Neural cell (in vitro differentiated cells): Measurements from ENCODE around the gene PTCD1. TPM values are rescaled to one million over a fixed set of nuclear protein-coding genes. Genes with fewer than 3 reads are reported as not detected.

Experiments
- H2AFZ ChIP-seq: fragments of 200-600, 300-800 bp; sonication (generic), shearing (Covaris generic); 2 replicates; pipeline ENCODE4 v1.6.0; 2014; ENCODE audit warnings: low read depth, mild to moderate bottlenecking, antibody characterized with exemption, low read length, moderate library complexity
- H3F3A ChIP-seq: fragments of 200-600 bp; shearing (Covaris generic); 2 replicates; pipeline ENCODE4 v1.6.1; 2016; ENCODE audit warnings: mild to moderate bottlenecking, moderate library complexity, mixed read lengths, antibody characterized with exemption, low read length; ENCODE audit not compliant: insufficient read depth, poor library complexity, severe bottlenecking
- H3K27ac ChIP-seq: fragments of 200-600, 300-800 bp; sonication (generic), shearing (Covaris generic); 2 replicates; pipeline ENCODE4 v1.5.1; 2014; ENCODE audit warnings: mild to moderate bottlenecking, low read length, moderate library complexity
- H3K27me3 ChIP-seq: fragments of 300-800, 200-600 bp; sonication (generic), shearing (Covaris generic); 2 replicates; pipeline ENCODE4 v1.6.0; 2014; ENCODE audit warnings: mild to moderate bottlenecking, low read depth, low read length, moderate library complexity; ENCODE audit not compliant: insufficient read depth
- H3K36me3 ChIP-seq: fragments of 300-800, 200-600 bp; sonication (generic), shearing (Covaris generic); 2 replicates; pipeline ENCODE4 v1.5.1; 2014; ENCODE audit warnings: mild to moderate bottlenecking, antibody characterized with exemption, low read length, moderate library complexity; ENCODE audit not compliant: insufficient read depth
- H3K4me2 ChIP-seq: fragments of 300-800, 200-600 bp; sonication (generic), shearing (Covaris generic); 2 replicates; pipeline ENCODE4 v1.6.0; 2014; ENCODE audit warnings: mild to moderate bottlenecking, low read length
- H3K4me3 ChIP-seq: fragments of 300-800, 200-600 bp; sonication (generic), shearing (Covaris generic); 2 replicates; pipeline ENCODE4 v1.5.1; 2014; ENCODE audit warnings: mild to moderate bottlenecking, low read length, moderate library complexity
- H3K79me2 ChIP-seq: fragments of 200-600 bp; shearing (Covaris generic); replicated peaks from 2 replicates; pipeline ENCODE4 v1.6.0; 2014; ENCODE audit warnings: mild to moderate bottlenecking, low read length, moderate library complexity; ENCODE audit not compliant: insufficient read depth
- H3K9ac ChIP-seq: fragments of 300-800, 200-600 bp; sonication (generic), shearing (Covaris generic); 2 replicates; pipeline ENCODE4 v1.6.1; 2016; ENCODE audit warnings: mild to moderate bottlenecking, low read length, mixed read lengths
- H3K9me2 ChIP-seq: fragments of 200-600 bp; shearing (Covaris generic); 2 replicates; pipeline ENCODE4 v1.6.1; 2016; ENCODE audit warnings: mild to moderate bottlenecking, low read length, mixed read lengths; ENCODE audit not compliant: insufficient read depth
- H3K9me3 ChIP-seq: fragments of 200-600, 300-800 bp; sonication (generic), shearing (Covaris generic); 2 replicates; pipeline ENCODE4 v1.6.1; 2016; ENCODE audit warnings: mild to moderate bottlenecking, mixed run types, low read length, moderate library complexity, mixed read lengths
- H4K20me1 ChIP-seq: fragments of 200-600 bp; shearing (Covaris generic); 2 replicates; pipeline ENCODE4 v1.6.1; 2016; ENCODE audit warnings: mild to moderate bottlenecking, mixed run types; ENCODE audit not compliant: insufficient read depth
- CTCF ChIP-seq: fragments of 450-650 bp; IDR thresholded peaks from 2 replicates; pipeline ENCODE4 v1.5.1; 2014; ENCODE audit warnings: antibody characterized with exemption, mild to moderate bottlenecking, moderate library complexity; ENCODE audit not compliant: poor library complexity, severe bottlenecking
- EP300 ChIP-seq: fragments of 450-650 bp; conservative IDR thresholded peaks from 2 replicates; pipeline ENCODE4 v1.6.1; 2014; ENCODE audit warnings: antibody characterized with exemption, mild to moderate bottlenecking, moderate library complexity; ENCODE audit not compliant: poor library complexity, severe bottlenecking
- EZH2 ChIP-seq: fragments of 200-600, 300-800 bp; shearing (Covaris generic), sonication (generic); IDR thresholded peaks from 2 replicates; pipeline ENCODE4 v1.6.1; 2014; ENCODE audit warnings: antibody characterized with exemption, low read length, borderline replicate concordance, mild to moderate bottlenecking; ENCODE audit not compliant: insufficient read depth, poor library complexity, severe bottlenecking
- MXI1 ChIP-seq: fragments of 450-650 bp; conservative IDR thresholded peaks from 2 replicates; pipeline ENCODE4 v1.6.1; 2014; ENCODE audit warnings: antibody characterized with exemption, mild to moderate bottlenecking; ENCODE audit not compliant: poor library complexity, severe bottlenecking
- POLR2AphosphoS5 ChIP-seq: IDR thresholded peaks from 2 replicates; pipeline ENCODE4 v1.6.1; 2012
- RAD21 ChIP-seq: fragments of 450-650 bp; conservative IDR thresholded peaks from 2 replicates; pipeline ENCODE4 v1.6.1; 2014; ENCODE audit warnings: antibody characterized with exemption, mild to moderate bottlenecking, moderate library complexity
- SMC3 ChIP-seq: fragments of 450-650 bp; conservative IDR thresholded peaks from 2 replicates; pipeline ENCODE4 v1.6.1; 2014; ENCODE audit warnings: antibody characterized with exemption, mild to moderate bottlenecking, moderate library complexity; ENCODE audit not compliant: poor library complexity
- TAF1 ChIP-seq: IDR thresholded peaks from 2 replicates; pipeline ENCODE4 v1.6.1; 2012; ENCODE audit warnings: low read depth
- polyA plus RNA-seq: library from polyadenylated mRNA; depleted of rRNA; stranded (reverse); fragments of >200 nt; gene quantifications from 2 replicates; pipeline ENCODE4 v1.2.3, GENCODE V29; 2014
- TF ChIP-seq, protein P1 (sequence below): IDR thresholded peaks from 2 replicates; pipeline ENCODE4 v1.6.1; 2012; ENCODE audit warnings: borderline replicate concordance

PTCD1 gene
- polyA plus RNA-seq, 1 donor from 2014 or later: 4.0 TPM

DNA sequence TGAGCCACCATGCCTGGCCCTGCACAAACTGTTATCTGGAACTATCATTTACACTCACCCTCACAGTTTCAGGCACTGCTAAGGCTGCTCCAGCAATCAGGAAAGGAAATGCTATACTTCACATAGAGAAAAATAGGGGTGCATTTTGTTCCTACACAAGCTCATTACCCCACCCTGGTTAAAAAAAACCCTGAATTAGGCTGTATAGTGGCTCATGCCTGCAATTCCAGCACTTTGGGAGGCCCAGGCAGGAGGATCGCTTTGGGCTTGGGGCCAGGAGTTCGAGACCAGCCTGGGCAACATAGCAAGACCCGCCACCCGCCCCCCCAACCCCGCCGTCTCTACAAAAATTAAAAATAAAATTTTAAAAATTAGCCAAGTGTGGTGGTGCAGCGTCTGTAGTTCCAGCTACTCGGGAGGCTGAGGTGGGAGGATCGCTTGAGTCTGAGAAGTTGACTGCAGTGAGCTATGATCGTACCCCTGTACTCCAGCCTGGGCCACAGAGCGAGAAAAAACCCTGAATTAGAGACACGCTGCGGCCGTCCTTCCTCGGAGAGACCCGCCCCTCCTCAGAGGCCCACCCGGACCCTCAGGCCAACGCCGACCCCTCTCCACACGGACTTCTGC is 539 bp downstream of the PTCD1 start:
- Histone ChIP-seq H3K9me2 (no peaks in the 10 kb centered on the region), H3K9me3 (no peaks in the 10 kb centered on the region), H4K20me1 (no peaks in the 10 kb centered on the region), H3K79me2 (peaks cover 31% of the 10 kb centered on the region), H3K9ac (peak overlapping the region; percentile 80), H3F3A (no peaks in the 10 kb centered on the region), H3K4me3 (peak overlapping the region; percentile 86), H2AFZ (peak overlapping the region; percentile 80), H3K36me3 (no peaks in the 10 kb centered on the region), H3K4me2 (peak overlapping the region; percentile 45), H3K27me3 (no peaks in the 10 kb centered on the region), H3K27ac (peak overlapping the region; percentile 51)
- TF ChIP-seq POLR2AphosphoS5: no peak
- TF ChIP-seq, protein P1, sequence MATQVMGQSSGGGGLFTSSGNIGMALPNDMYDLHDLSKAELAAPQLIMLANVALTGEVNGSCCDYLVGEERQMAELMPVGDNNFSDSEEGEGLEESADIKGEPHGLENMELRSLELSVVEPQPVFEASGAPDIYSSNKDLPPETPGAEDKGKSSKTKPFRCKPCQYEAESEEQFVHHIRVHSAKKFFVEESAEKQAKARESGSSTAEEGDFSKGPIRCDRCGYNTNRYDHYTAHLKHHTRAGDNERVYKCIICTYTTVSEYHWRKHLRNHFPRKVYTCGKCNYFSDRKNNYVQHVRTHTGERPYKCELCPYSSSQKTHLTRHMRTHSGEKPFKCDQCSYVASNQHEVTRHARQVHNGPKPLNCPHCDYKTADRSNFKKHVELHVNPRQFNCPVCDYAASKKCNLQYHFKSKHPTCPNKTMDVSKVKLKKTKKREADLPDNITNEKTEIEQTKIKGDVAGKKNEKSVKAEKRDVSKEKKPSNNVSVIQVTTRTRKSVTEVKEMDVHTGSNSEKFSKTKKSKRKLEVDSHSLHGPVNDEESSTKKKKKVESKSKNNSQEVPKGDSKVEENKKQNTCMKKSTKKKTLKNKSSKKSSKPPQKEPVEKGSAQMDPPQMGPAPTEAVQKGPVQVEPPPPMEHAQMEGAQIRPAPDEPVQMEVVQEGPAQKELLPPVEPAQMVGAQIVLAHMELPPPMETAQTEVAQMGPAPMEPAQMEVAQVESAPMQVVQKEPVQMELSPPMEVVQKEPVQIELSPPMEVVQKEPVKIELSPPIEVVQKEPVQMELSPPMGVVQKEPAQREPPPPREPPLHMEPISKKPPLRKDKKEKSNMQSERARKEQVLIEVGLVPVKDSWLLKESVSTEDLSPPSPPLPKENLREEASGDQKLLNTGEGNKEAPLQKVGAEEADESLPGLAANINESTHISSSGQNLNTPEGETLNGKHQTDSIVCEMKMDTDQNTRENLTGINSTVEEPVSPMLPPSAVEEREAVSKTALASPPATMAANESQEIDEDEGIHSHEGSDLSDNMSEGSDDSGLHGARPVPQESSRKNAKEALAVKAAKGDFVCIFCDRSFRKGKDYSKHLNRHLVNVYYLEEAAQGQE: no peak
- TF ChIP-seq EP300: no peak
- TF ChIP-seq RAD21: no peak
- no peak for TF ChIP-seq TAF1
- TF ChIP-seq CTCF: no peak
- TF ChIP-seq MXI1: no peak
- no peak for TF ChIP-seq EZH2
- no peak for TF ChIP-seq SMC3

DNA sequence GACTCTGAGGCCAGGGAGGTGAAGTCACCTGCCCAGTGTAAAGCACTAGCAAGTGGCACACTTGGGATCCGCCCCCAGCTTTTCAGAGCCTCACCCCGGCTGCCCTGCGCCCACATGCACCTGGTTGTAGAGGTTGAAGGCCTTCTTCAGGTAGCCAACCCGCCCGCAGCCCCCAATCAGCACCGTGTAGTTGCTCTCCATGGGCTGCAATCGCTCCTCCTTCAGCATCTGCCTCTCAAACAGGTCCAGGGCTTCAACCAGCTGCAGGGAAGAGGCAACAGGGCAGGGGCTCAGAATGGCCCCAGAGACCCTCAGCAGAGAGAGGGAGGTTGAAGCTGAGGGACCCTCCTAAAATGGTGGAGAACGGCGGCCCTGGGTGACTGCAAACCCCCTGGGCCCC is 5.4 kb downstream of the PTCD1 start:
- no peak overlapping the region for H3K9ac ChIP-seq
- no peak overlapping the region for H2AFZ ChIP-seq
- no peak overlapping the region for H3K27ac ChIP-seq
- no peaks in the 10 kb centered on the region for H4K20me1 ChIP-seq
- no peaks in the 10 kb centered on the region for H3F3A ChIP-seq
- no peak overlapping the region for H3K4me2 ChIP-seq
- no peaks in the 10 kb centered on the region for H3K36me3 ChIP-seq
- H3K79me2 ChIP-seq: peaks cover 10% of the 10 kb centered on the region
- H3K27me3 ChIP-seq: no peaks in the 10 kb centered on the region
- TF ChIP-seq EZH2 (no peak), MXI1 (no peak), CTCF (no peak), TAF1 (no peak), SMC3 (no peak), POLR2AphosphoS5 (no peak), RAD21 (no peak), EP300 (no peak)
- TF ChIP-seq, protein P1: no peak
- H3K4me3 ChIP-seq: no peak overlapping the region
- H3K9me2 ChIP-seq: no peaks in the 10 kb centered on the region
- no peaks in the 10 kb centered on the region for H3K9me3 ChIP-seq
